WTC11 (cell line): Measurements from ENCODE around the gene TDRKH. TPM values are rescaled to one million over a fixed set of nuclear protein-coding genes. Genes with fewer than 3 reads are reported as not detected.

Experiments
- ATAC-seq: fragments of 200-7000 bp; cut with Tn5 transposase; 2 replicates; pipeline ENCODE4 v1.10.0; 2021; ENCODE audit warnings: mild to moderate bottlenecking, moderate library complexity
- CTCF ChIA-PET: fragments of 300-600 bp; sonication (Branson Sonifier 250); formaldehyde crosslinking; loops from one replicate; lab custom pipeline; 2021; ENCODE audit warnings: antibody characterized with exemption; lab: Charles Lee
- POLR2A ChIA-PET: fragments of 350-600 bp; sonication (Branson Sonifier 250); formaldehyde crosslinking; loops from one replicate; lab custom pipeline; 2021; ENCODE audit warnings: antibody characterized with exemption; lab: Charles Lee
- DNase-seq: peaks from one replicate; pipeline ENCODE4 v3.0.0; 2021; ENCODE audit warnings: low spot score
- H3K27ac Mint-ChIP-seq: 2 replicates; pipeline ENCODE4 v1.8.0; 2021; ENCODE audit warnings: mixed read lengths
- H3K27me3 Mint-ChIP-seq: 2 replicates; pipeline ENCODE4 v1.8.0; 2021; ENCODE audit warnings: low read depth, mild to moderate bottlenecking, moderate library complexity, mixed read lengths
- H3K36me3 Mint-ChIP-seq: 2 replicates; pipeline ENCODE4 v1.8.0; 2021; ENCODE audit warnings: mixed read lengths
- H3K4me1 Mint-ChIP-seq: 2 replicates; pipeline ENCODE4 v1.8.0; 2022; ENCODE audit warnings: mixed read lengths
- H3K4me3 Mint-ChIP-seq: 2 replicates; pipeline ENCODE4 v1.8.0; 2021; ENCODE audit warnings: mild to moderate bottlenecking, moderate library complexity, mixed read lengths
- H3K9me3 Mint-ChIP-seq: 2 replicates; pipeline ENCODE4 v1.8.0; 2021; ENCODE audit warnings: mixed read lengths
- ATF1 ChIP-seq: sonication (generic); formaldehyde crosslinking; IDR thresholded peaks from 2 replicates; pipeline ENCODE4 v1.8.1; 2023; ENCODE audit warnings: mild to moderate bottlenecking, moderate library complexity, missing genetic modification reagents
- CBFB ChIP-seq: sonication (generic); formaldehyde crosslinking; IDR thresholded peaks from 2 replicates; pipeline ENCODE4 v1.8.1; 2022; ENCODE audit warnings: mild to moderate bottlenecking, low read depth, missing genetic modification reagents
- ETV6 ChIP-seq: sonication (generic); formaldehyde crosslinking; IDR thresholded peaks from 2 replicates; pipeline ENCODE4 v1.8.1; 2022; ENCODE audit warnings: mild to moderate bottlenecking, missing genetic modification reagents
- FOXJ3 ChIP-seq: sonication (generic); formaldehyde crosslinking; IDR thresholded peaks from 2 replicates; pipeline ENCODE4 v1.9.0; 2021; ENCODE audit warnings: missing genetic modification reagents, mild to moderate bottlenecking, borderline replicate concordance
- FOXK1 ChIP-seq: sonication (generic); formaldehyde crosslinking; IDR thresholded peaks from 2 replicates; pipeline ENCODE4 v1.8.0; 2022; ENCODE audit warnings: mild to moderate bottlenecking, moderate library complexity, missing genetic modification reagents
- GRHL2 ChIP-seq: fragments of 250-450 bp; sonication (Bioruptor Pico); IDR thresholded peaks from 2 replicates; pipeline ENCODE4 v1.8.0; 2022; ENCODE audit warnings: mild to moderate bottlenecking, moderate library complexity; ENCODE audit not compliant: insufficient replicate concordance, severe bottlenecking
- JUN ChIP-seq: sonication (generic); formaldehyde crosslinking; IDR thresholded peaks from 2 replicates; pipeline ENCODE4 v1.8.0; 2023; ENCODE audit warnings: mild to moderate bottlenecking, missing genetic modification reagents
- KAT7 ChIP-seq: sonication (generic); formaldehyde crosslinking; IDR thresholded peaks from 2 replicates; pipeline ENCODE4 v1.8.1; 2023; ENCODE audit warnings: missing genetic modification reagents, mild to moderate bottlenecking, borderline replicate concordance
- NFATC4 ChIP-seq: fragments of 250-450 bp; sonication (Bioruptor Pico); IDR thresholded peaks from 2 replicates; pipeline ENCODE4 v1.9.0; 2021; ENCODE audit warnings: mild to moderate bottlenecking
- NFE2L1 ChIP-seq: sonication (generic); formaldehyde crosslinking; IDR thresholded peaks from 2 replicates; pipeline ENCODE4 v1.8.1; 2023; ENCODE audit warnings: missing genetic modification reagents
- NFYB ChIP-seq: sonication (generic); formaldehyde crosslinking; conservative IDR thresholded peaks from 2 replicates; pipeline ENCODE4 v1.8.0; 2022; ENCODE audit warnings: low read depth, missing genetic modification reagents
- NR1H2 ChIP-seq: sonication (generic); formaldehyde crosslinking; IDR thresholded peaks from 2 replicates; pipeline ENCODE4 v1.9.0; 2021; ENCODE audit warnings: mild to moderate bottlenecking, moderate library complexity, missing genetic modification reagents
- NR2C2 ChIP-seq: sonication (generic); formaldehyde crosslinking; IDR thresholded peaks from 2 replicates; pipeline ENCODE4 v1.8.0; 2022; ENCODE audit warnings: mild to moderate bottlenecking, missing genetic modification reagents
- RORB ChIP-seq: fragments of 250-450 bp; sonication (Bioruptor Pico); IDR thresholded peaks from 2 replicates; pipeline ENCODE4 v1.9.0; 2021; ENCODE audit warnings: mild to moderate bottlenecking
- TCF7 ChIP-seq: sonication (generic); formaldehyde crosslinking; IDR thresholded peaks from 2 replicates; pipeline ENCODE4 v1.8.0; 2022; ENCODE audit warnings: mild to moderate bottlenecking, low read depth, missing genetic modification reagents, moderate library complexity
- TEAD1 ChIP-seq: sonication (generic); formaldehyde crosslinking; IDR thresholded peaks from 2 replicates; pipeline ENCODE4 v1.8.0; 2022; ENCODE audit warnings: mild to moderate bottlenecking, missing genetic modification reagents
- ZNF423 ChIP-seq: fragments of 250-450 bp; sonication (Bioruptor Pico); IDR thresholded peaks from 2 replicates; pipeline ENCODE4 v2.1.2; 2022; ENCODE audit warnings: mild to moderate bottlenecking, moderate library complexity
- total RNA-seq: library from RNA; stranded (reverse); gene quantifications from 3 replicates; pipeline ENCODE4 v1.2.3, GENCODE V29; 2021
- TF ChIP-seq, protein P1 (sequence below): sonication (generic); formaldehyde crosslinking; IDR thresholded peaks from 2 replicates; pipeline ENCODE4 v1.8.0; 2023; ENCODE audit warnings: mild to moderate bottlenecking, missing genetic modification reagents
- TF ChIP-seq, protein P2 (sequence below): sonication (generic); formaldehyde crosslinking; IDR thresholded peaks from 2 replicates; pipeline ENCODE4 v1.8.1; 2022; ENCODE audit warnings: low read depth, mild to moderate bottlenecking, moderate library complexity, missing genetic modification reagents, borderline replicate concordance
- TF ChIP-seq, protein P3 (sequence below): sonication (generic); formaldehyde crosslinking; IDR thresholded peaks from 2 replicates; pipeline ENCODE4 v1.8.0; 2022; ENCODE audit warnings: mild to moderate bottlenecking, missing genetic modification reagents
- TF ChIP-seq, protein P4 (sequence below): fragments of 250-450 bp; sonication (Bioruptor Pico); IDR thresholded peaks from 2 replicates; pipeline ENCODE4 v1.8.0; 2021; ENCODE audit warnings: mild to moderate bottlenecking
- TF ChIP-seq, protein P5 (sequence below): sonication (generic); formaldehyde crosslinking; IDR thresholded peaks from 2 replicates; pipeline ENCODE4 v1.8.1; 2022; ENCODE audit warnings: missing genetic modification reagents, borderline replicate concordance
- TF ChIP-seq, protein P6 (sequence below): sonication (generic); formaldehyde crosslinking; IDR thresholded peaks from 2 replicates; pipeline ENCODE4 v1.8.0; 2023; ENCODE audit warnings: missing genetic modification reagents

TDRKH gene
- total RNA-seq, 1 experiment from 2014 or later = 21.8 TPM

DNA sequence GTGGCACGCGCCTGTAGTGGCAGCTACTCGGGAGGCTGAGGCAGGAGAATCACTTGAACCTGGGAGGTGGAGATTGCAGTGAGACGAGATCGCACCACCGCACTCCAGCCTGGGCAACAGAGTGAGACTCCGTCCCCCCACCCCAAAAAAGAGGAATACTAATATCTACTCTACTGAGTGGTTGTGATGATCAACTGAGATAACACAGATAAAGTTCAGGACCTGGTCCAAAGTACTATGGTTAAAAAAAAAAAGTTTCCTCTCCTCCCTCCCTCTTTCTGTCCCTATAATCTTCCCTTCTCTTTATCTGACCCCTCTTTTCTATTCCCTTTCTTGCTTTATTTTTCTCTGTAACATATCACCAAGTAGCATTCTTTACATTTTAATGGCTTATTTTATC is 45.3 kb upstream of the TDRKH start:
- DNase-seq (no peak), ATAC-seq (no peak)
- POLR2A ChIA-PET = no interaction called here
- H3K36me3 Mint-ChIP-seq = no peaks in the 10 kb centered on the region
- H3K27me3 Mint-ChIP-seq = peaks cover 26% of the 10 kb centered on the region
- H3K4me1 Mint-ChIP-seq = peaks cover 32% of the 10 kb centered on the region
- TF ChIP-seq FOXJ3 (CRISPR knock-in tag) (no peak), NR1H2 (no peak), RORB (no peak), ETV6 (CRISPR knock-in tag) (no peak), TCF7 (CRISPR knock-in tag) (no peak)
- TF ChIP-seq, protein P1, sequence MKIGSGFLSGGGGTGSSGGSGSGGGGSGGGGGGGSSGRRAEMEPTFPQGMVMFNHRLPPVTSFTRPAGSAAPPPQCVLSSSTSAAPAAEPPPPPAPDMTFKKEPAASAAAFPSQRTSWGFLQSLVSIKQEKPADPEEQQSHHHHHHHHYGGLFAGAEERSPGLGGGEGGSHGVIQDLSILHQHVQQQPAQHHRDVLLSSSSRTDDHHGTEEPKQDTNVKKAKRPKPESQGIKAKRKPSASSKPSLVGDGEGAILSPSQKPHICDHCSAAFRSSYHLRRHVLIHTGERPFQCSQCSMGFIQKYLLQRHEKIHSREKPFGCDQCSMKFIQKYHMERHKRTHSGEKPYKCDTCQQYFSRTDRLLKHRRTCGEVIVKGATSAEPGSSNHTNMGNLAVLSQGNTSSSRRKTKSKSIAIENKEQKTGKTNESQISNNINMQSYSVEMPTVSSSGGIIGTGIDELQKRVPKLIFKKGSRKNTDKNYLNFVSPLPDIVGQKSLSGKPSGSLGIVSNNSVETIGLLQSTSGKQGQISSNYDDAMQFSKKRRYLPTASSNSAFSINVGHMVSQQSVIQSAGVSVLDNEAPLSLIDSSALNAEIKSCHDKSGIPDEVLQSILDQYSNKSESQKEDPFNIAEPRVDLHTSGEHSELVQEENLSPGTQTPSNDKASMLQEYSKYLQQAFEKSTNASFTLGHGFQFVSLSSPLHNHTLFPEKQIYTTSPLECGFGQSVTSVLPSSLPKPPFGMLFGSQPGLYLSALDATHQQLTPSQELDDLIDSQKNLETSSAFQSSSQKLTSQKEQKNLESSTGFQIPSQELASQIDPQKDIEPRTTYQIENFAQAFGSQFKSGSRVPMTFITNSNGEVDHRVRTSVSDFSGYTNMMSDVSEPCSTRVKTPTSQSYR = no peak
- H3K27ac Mint-ChIP-seq = no peak overlapping the region
- no peak overlapping the region for H3K4me3 Mint-ChIP-seq
- H3K9me3 Mint-ChIP-seq = no peaks in the 10 kb centered on the region
- CTCF ChIA-PET = interaction anchor here (0.9 to 3.1 kb wide), 13 partner anchors 10 to 300 kb away, joined by 3 to 24 read pairs (median 13); partner anchors contain the start of genes CELF3, MRPL9, RIIAD1 and TDRKH

DNA sequence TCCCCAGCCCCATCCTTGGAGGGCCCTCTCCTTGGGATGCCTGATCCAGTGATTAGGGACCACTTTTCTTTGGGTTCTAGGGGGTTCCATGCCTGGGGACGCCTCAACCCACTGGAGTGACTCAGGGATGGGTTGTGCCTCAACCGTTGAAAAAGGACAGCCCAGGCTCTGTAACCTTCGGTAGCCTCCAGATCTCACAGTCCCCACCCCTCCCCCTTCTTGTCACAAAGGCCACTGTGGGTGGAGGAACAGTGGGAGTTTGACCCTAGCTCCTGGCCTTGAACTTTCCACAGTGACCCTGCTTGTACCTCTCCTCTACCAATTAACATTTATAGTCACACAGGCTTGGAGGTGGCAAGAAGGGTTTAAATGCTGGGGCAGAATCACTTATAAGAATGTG is 43.9 kb upstream of the TDRKH start:
- H3K4me3 Mint-ChIP-seq = no peak overlapping the region
- no peak overlapping the region for H3K27ac Mint-ChIP-seq
- DNase-seq (no peak), ATAC-seq (no peak)
- TF ChIP-seq NFE2L1 (CRISPR knock-in tag) (no peak), JUN (CRISPR knock-in tag) (no peak), NFATC4 (CRISPR knock-in tag) (no peak), ZNF423 (CRISPR knock-in tag) (no peak), GRHL2 (no peak), NFYB (CRISPR knock-in tag) (no peak), FOXK1 (CRISPR knock-in tag) (no peak)
- H3K27me3 Mint-ChIP-seq = peaks cover 23% of the 10 kb centered on the region
- POLR2A ChIA-PET = interaction anchor here (0.7 kb wide), 1 partner anchor 222 kb away, joined by 3 read pairs; no protein-coding TSS in a partner anchor
- CTCF ChIA-PET = interaction anchor here (1.3 kb wide), 1 partner anchor 119 kb away, joined by 4 read pairs; no protein-coding TSS in a partner anchor
- H3K4me1 Mint-ChIP-seq = peaks cover 39% of the 10 kb centered on the region
- no peaks in the 10 kb centered on the region for H3K36me3 Mint-ChIP-seq
- H3K9me3 Mint-ChIP-seq = no peaks in the 10 kb centered on the region

DNA sequence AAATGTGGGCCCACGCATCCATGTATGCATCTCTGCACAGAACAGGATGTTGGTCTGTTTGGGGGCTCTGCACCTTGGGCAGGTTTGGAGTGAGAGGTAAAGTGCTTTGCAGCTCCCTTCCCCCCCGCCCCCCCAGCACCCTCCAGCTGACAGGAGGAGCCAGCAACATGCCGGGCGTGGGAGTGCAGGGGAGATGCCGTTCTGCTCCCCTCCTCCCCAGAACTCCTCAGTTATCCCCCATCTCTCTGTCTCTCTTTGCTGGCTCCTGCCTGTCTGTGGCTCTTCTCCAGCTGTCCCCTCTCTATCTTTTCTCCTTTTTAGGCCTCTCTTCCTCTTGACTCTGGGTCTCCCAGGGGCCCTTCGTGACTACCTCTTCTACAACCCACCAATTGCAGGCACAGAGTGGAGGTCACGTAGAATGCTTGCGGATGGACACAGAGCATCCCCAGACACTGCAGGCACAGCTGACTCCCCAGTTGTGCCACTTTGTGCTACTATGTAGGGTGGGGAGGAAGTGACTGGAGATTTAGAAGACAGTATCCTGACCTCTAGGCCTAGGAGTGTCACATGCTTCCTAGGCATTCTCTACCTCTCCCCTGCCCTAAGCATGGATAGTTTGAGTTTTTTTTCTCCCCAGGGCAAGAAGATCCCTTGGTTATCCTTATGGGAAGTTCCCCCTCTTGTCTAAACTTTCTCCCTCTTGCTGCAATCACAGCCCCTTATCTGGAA is 43.0 kb upstream of the TDRKH start:
- ChIA-PET POLR2A (no interaction called here), CTCF (interaction anchor here (0.6 kb wide), 1 partner anchor 289 kb away, joined by 3 read pairs; no protein-coding TSS in a partner anchor)
- no peaks in the 10 kb centered on the region for H3K36me3 Mint-ChIP-seq
- peaks cover 45% of the 10 kb centered on the region for H3K4me1 Mint-ChIP-seq
- no peak for ATAC-seq
- peaks cover 18% of the 10 kb centered on the region for H3K27me3 Mint-ChIP-seq
- no peak overlapping the region for H3K27ac Mint-ChIP-seq
- DNase-seq = no peak
- no peaks in the 10 kb centered on the region for H3K9me3 Mint-ChIP-seq
- H3K4me3 Mint-ChIP-seq = no peak overlapping the region
- TF ChIP-seq NFE2L1 (CRISPR knock-in tag) (no peak), NFATC4 (CRISPR knock-in tag) (no peak), ZNF423 (CRISPR knock-in tag) (no peak), CBFB (CRISPR knock-in tag) (no peak), ETV6 (CRISPR knock-in tag) (no peak), TEAD1 (CRISPR knock-in tag) (no peak), NR2C2 (no peak), KAT7 (no peak), ATF1 (CRISPR knock-in tag) (no peak)
- TF ChIP-seq, protein P2, sequence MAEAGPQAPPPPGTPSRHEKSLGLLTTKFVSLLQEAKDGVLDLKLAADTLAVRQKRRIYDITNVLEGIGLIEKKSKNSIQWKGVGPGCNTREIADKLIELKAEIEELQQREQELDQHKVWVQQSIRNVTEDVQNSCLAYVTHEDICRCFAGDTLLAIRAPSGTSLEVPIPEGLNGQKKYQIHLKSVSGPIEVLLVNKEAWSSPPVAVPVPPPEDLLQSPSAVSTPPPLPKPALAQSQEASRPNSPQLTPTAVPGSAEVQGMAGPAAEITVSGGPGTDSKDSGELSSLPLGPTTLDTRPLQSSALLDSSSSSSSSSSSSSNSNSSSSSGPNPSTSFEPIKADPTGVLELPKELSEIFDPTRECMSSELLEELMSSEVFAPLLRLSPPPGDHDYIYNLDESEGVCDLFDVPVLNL (CRISPR knock-in tag) = no peak
- TF ChIP-seq, protein P3, sequence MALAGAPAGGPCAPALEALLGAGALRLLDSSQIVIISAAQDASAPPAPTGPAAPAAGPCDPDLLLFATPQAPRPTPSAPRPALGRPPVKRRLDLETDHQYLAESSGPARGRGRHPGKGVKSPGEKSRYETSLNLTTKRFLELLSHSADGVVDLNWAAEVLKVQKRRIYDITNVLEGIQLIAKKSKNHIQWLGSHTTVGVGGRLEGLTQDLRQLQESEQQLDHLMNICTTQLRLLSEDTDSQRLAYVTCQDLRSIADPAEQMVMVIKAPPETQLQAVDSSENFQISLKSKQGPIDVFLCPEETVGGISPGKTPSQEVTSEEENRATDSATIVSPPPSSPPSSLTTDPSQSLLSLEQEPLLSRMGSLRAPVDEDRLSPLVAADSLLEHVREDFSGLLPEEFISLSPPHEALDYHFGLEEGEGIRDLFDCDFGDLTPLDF = no peak
- TF ChIP-seq, protein P4, sequence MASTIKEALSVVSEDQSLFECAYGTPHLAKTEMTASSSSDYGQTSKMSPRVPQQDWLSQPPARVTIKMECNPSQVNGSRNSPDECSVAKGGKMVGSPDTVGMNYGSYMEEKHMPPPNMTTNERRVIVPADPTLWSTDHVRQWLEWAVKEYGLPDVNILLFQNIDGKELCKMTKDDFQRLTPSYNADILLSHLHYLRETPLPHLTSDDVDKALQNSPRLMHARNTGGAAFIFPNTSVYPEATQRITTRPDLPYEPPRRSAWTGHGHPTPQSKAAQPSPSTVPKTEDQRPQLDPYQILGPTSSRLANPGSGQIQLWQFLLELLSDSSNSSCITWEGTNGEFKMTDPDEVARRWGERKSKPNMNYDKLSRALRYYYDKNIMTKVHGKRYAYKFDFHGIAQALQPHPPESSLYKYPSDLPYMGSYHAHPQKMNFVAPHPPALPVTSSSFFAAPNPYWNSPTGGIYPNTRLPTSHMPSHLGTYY (CRISPR knock-in tag) = no peak
- TF ChIP-seq, protein P5, sequence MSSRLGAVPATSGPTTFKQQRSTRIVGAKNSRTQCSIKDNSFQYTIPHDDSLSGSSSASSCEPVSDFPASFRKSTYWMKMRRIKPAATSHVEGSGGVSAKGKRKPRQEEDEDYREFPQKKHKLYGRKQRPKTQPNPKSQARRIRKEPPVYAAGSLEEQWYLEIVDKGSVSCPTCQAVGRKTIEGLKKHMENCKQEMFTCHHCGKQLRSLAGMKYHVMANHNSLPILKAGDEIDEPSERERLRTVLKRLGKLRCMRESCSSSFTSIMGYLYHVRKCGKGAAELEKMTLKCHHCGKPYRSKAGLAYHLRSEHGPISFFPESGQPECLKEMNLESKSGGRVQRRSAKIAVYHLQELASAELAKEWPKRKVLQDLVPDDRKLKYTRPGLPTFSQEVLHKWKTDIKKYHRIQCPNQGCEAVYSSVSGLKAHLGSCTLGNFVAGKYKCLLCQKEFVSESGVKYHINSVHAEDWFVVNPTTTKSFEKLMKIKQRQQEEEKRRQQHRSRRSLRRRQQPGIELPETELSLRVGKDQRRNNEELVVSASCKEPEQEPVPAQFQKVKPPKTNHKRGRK (CRISPR knock-in tag) = no peak
- TF ChIP-seq, protein P6, sequence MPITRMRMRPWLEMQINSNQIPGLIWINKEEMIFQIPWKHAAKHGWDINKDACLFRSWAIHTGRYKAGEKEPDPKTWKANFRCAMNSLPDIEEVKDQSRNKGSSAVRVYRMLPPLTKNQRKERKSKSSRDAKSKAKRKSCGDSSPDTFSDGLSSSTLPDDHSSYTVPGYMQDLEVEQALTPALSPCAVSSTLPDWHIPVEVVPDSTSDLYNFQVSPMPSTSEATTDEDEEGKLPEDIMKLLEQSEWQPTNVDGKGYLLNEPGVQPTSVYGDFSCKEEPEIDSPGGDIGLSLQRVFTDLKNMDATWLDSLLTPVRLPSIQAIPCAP (CRISPR knock-in tag) = no peak
